Measurements from ENCODE around the gene HIC1. TPM values are rescaled to one million over a fixed set of nuclear protein-coding genes. Genes with fewer than 3 reads are reported as not detected.

Gene HIC1
- total and polyA plus RNA-seq, 7 donors, result 2.0 to 12.6 (median 4.3) TPM

DNA sequence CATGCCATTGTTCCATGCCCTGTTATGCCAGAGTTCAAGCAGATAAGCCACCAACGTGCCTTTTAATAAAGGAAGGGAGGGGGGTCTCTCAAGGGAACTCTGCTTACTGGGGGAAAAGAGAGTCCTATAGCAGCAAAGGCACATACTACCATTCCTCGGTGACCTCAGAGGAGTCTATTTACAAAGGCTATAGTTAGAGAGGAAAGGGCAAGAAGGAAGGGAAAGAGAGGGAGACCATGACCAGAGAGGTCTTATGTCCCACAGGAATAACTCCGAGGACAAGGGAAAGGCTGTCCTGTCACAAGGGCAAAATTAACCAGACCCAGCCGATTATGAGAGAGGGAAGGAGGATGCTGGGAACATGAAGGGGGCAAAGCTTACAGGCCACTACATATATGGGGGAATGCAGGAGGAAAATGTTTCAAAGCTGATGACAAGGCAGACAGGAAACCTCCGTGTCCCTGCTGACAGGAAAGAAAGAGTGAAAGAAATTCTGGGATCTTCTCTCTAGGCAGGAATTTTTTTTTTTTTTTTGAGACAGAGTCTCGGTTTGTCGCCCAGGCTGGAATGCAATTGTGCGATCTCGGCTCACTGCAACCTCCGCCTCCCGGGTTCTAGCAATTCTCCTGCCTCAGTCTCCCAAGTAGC, 51.5 kb downstream of the HIC1 start:
- H3K9me3 ChIP-seq, result no peaks in the 10 kb centered on the region
- TF ChIP-seq, protein P1, sequence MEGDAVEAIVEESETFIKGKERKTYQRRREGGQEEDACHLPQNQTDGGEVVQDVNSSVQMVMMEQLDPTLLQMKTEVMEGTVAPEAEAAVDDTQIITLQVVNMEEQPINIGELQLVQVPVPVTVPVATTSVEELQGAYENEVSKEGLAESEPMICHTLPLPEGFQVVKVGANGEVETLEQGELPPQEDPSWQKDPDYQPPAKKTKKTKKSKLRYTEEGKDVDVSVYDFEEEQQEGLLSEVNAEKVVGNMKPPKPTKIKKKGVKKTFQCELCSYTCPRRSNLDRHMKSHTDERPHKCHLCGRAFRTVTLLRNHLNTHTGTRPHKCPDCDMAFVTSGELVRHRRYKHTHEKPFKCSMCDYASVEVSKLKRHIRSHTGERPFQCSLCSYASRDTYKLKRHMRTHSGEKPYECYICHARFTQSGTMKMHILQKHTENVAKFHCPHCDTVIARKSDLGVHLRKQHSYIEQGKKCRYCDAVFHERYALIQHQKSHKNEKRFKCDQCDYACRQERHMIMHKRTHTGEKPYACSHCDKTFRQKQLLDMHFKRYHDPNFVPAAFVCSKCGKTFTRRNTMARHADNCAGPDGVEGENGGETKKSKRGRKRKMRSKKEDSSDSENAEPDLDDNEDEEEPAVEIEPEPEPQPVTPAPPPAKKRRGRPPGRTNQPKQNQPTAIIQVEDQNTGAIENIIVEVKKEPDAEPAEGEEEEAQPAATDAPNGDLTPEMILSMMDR (IDR thresholded peaks at IDR 0.05), result no peak
- 50 to 61% (median 53%) methylated on average over 11 of the region's 11 CpGs for WGBS, 3 donors

DNA sequence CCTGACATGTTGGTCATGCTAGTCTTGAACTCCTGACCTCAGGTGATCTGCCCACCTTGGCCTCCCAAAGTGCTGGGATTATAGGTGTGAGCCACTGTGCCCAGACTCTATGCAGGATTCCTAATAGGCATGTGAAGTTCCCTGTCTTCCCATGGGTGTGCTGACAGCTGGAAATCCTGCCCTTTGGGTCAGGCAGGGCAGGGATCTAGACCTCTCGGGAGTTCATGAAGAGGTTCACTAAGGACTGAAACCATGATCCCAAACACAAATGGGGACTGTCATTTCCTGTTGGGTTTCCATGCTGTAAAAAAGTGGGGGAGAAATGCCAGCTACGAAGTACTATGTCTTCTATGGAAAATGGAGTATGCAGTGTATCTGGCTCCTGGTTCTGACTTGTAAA, 52.1 kb downstream of the HIC1 start:
- TF ChIP-seq, protein P1 (IDR thresholded peaks at IDR 0.05), result no peak
- Histone ChIP-seq H3K4me1 (peaks cover 5% of the 10 kb centered on the region), H3K9me3 (no peaks in the 10 kb centered on the region), H3K4me3 (no peak overlapping the region), H3K27ac (peak overlapping the region; percentile 53), H3K36me3 (ENCODE audit: insufficient read depth in 1 of 2, low read depth in 1 of 2) (no peaks in the 10 kb centered on the region), H3K27me3 (ENCODE audit: insufficient read depth in 3 of 3, low read length in 2 of 3) (no peaks in the 10 kb centered on the region)
- no peak for ATAC-seq
- DNase-seq, result no peak
- WGBS, 3 donors, result 37 to 62% (median 48%) methylated on average over 2 of the region's 2 CpGs
- intact Hi-C loops (cut with DNase I), result no loop called here

More for the DNA sequence above, 51.5 kb downstream of the HIC1 start:
- ATAC-seq, result peak in 2 of 4 donors; percentile 13 to 14
- Histone ChIP-seq H3K4me3 (no peak overlapping the region), H3K4me1 (peaks cover 5% of the 10 kb centered on the region), H3K27me3 (ENCODE audit: insufficient read depth in 3 of 3, low read length in 2 of 3) (no peaks in the 10 kb centered on the region), H3K27ac (peak overlapping the region; percentile 53), H3K36me3 (ENCODE audit: insufficient read depth in 1 of 2, low read depth in 1 of 2) (no peaks in the 10 kb centered on the region)
- intact Hi-C loops (cut with DNase I), result no loop called here
- DNase-seq, result no peak

DNA sequence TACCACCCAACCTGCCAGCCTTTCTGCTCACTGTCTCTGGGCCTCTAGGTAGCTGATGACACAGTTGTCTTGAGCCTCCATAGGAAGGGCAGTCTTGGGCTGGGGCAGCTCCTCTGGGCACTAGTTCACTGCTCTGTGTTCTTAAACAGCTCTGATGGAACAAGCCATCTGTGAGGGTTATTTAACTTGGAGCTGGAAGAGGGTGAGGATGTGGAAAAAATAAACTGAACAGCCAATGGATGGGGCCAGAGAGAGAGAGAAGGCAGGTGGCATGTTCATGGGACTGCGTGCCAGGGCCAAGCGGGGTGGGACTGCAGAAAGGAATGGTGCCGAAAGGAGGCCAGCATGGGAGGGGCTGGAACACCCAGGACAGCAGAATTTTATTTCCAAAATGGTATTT, 52.6 kb downstream of the HIC1 start:
- DNase-seq (no peak), ATAC-seq (peak; percentile 34 to 63 (median 58))
- 15 to 39% (median 31%) methylated on average over 3 of the region's 3 CpGs for WGBS, 3 donors
- Histone ChIP-seq H3K36me3 (ENCODE audit: insufficient read depth in 1 of 2, low read depth in 1 of 2) (no peaks in the 10 kb centered on the region), H3K4me1 (peaks cover 5% of the 10 kb centered on the region), H3K27me3 (ENCODE audit: insufficient read depth in 3 of 3, low read length in 2 of 3) (no peaks in the 10 kb centered on the region), H3K9me3 (no peaks in the 10 kb centered on the region), H3K27ac (peak overlapping the region; percentile 53), H3K4me3 (no peak overlapping the region)
- intact Hi-C loops (cut with DNase I), result no loop called here
- TF ChIP-seq, protein P1 (IDR thresholded peaks at IDR 0.05), result no peak

DNA sequence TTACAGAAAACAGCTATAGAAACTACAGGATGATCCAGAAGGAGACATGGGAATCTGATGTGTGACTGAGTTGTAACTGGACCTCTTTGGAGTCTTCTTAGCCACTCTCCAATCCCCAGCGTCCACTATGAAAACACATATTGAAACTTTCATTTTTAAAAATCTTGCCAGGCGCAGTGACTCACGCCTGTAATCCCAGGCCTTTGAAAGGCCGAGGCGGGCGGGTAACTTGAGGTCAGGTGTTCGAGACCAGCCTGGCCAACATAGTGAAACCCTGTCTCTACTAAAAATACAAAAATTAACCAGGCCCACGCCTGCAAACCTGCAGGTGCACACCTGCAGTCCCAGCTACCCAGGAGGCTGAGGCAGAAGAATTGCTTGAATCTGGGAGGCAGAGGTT, 53.3 kb downstream of the HIC1 start:
- Histone ChIP-seq H3K9me3 (no peaks in the 10 kb centered on the region), H3K36me3 (ENCODE audit: insufficient read depth in 1 of 2, low read depth in 1 of 2) (no peaks in the 10 kb centered on the region), H3K27me3 (ENCODE audit: insufficient read depth in 3 of 3, low read length in 2 of 3) (no peaks in the 10 kb centered on the region), H3K4me1 (peaks cover 5% of the 10 kb centered on the region), H3K4me3 (no peak overlapping the region), H3K27ac (no peak overlapping the region)
- TF ChIP-seq, protein P1 (IDR thresholded peaks at IDR 0.05), result no peak
- DNase-seq (no peak), ATAC-seq (peak in 1 of 4 donors; percentile 42)
- intact Hi-C loops (cut with DNase I), result no loop called here
- WGBS, 3 donors, result 62 to 70% (median 63%) methylated on average over 8 of the region's 8 CpGs

DNA sequence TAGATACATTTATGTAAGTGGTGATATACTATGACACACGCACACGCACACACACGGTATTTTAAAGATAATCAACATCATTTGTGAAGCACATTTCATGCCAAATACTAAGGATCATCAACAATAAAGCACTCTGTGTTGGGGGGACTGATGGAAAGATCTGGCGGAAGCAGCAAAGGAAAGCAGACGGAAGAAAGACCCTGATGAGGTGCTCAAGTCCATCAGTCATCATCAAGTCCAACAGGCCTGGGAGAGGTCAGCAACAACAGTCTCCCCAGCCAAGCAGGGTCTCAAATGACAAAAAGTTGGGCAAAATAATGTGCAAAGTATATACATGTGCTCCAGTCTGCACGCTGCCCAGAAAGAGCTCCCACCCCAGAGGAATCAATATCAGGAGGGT, 55.5 kb downstream of the HIC1 start:
- H3K27me3 ChIP-seq (ENCODE audit: insufficient read depth in 3 of 3, low read length in 2 of 3), result no peaks in the 10 kb centered on the region
- no peak for ATAC-seq
- no peak overlapping the region for H3K27ac ChIP-seq
- peaks cover 5% of the 10 kb centered on the region for H3K4me1 ChIP-seq
- H3K9me3 ChIP-seq, result no peaks in the 10 kb centered on the region
- TF ChIP-seq, protein P1 (IDR thresholded peaks at IDR 0.05), result no peak
- H3K36me3 ChIP-seq (ENCODE audit: insufficient read depth in 1 of 2, low read depth in 1 of 2), result no peaks in the 10 kb centered on the region
- H3K4me3 ChIP-seq, result no peak overlapping the region
- DNase-seq, result no peak
- intact Hi-C loops (cut with DNase I), result no loop called here
- WGBS, 3 donors, result 92 to 96% (median 94%) methylated on average over 6 of the region's 6 CpGs
